Measurements from ENCODE around the gene BORCS5. TPM values are rescaled to one million over a fixed set of nuclear protein-coding genes. Genes with fewer than 3 reads are reported as not detected.

Gene BORCS5
- total and polyA plus RNA-seq, 8 donors, result 7.7 to 13.5 (median 9.1) TPM

DNA sequence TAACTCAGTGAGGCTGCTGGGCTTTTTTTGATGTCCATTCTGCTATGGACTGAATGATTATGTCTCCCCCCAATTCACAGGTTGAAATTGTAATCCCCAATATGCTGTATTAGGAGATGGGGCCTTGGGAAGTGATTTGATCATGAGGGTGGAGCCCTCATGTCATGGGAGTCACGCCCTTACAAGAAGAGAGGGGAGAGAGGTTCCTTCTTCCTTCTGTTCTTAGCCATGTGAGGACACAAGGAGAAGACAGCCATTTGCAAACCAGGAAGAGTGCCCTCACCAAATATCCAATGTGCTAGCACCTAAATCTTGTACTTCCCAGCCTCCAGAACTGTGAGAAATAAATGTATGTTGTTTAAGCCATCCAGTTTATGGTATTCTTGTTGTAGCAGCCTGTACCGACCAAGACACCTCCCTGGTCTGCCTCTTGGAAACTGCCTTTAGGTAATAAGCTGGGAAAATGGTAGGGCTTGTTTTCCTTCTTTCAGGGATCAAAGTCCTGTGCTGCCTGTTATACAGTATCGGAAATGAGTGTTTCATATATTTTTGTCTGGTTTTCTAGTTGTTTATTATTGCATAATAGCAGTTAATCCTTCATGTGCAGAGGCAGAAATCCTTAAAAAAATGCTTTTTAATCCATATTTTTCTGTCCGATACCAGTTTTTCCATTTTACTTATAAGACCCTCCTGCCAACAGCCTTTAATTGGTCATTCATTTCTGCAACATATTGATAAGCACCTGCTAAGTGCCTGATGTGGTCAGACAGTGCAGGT, 16.3 kb downstream of the BORCS5 start:
- intact Hi-C loops (cut with DNase I), result loop anchor here in 1 of 2 donors (10.0 kb wide), 2 partner anchors 192 to 332 kb away; partner anchors contain the start of gene DUSP16
- Histone ChIP-seq H3K4me1 (peaks cover 0 to 7% of the 10 kb centered on the region in 2 donors), H3K27ac (no peak overlapping the region), H3K9me3 (no peaks in the 10 kb centered on the region), H3K4me3 (no peak overlapping the region), H3K36me3 (peaks cover 0 to 6% of the 10 kb centered on the region in 2 donors), H3K27me3 (no peaks in the 10 kb centered on the region)
- ATAC-seq (no peak), DNase-seq (no peak)
- TF ChIP-seq, protein P1, sequence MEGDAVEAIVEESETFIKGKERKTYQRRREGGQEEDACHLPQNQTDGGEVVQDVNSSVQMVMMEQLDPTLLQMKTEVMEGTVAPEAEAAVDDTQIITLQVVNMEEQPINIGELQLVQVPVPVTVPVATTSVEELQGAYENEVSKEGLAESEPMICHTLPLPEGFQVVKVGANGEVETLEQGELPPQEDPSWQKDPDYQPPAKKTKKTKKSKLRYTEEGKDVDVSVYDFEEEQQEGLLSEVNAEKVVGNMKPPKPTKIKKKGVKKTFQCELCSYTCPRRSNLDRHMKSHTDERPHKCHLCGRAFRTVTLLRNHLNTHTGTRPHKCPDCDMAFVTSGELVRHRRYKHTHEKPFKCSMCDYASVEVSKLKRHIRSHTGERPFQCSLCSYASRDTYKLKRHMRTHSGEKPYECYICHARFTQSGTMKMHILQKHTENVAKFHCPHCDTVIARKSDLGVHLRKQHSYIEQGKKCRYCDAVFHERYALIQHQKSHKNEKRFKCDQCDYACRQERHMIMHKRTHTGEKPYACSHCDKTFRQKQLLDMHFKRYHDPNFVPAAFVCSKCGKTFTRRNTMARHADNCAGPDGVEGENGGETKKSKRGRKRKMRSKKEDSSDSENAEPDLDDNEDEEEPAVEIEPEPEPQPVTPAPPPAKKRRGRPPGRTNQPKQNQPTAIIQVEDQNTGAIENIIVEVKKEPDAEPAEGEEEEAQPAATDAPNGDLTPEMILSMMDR (IDR thresholded peaks at IDR 0.05), result no peak

DNA sequence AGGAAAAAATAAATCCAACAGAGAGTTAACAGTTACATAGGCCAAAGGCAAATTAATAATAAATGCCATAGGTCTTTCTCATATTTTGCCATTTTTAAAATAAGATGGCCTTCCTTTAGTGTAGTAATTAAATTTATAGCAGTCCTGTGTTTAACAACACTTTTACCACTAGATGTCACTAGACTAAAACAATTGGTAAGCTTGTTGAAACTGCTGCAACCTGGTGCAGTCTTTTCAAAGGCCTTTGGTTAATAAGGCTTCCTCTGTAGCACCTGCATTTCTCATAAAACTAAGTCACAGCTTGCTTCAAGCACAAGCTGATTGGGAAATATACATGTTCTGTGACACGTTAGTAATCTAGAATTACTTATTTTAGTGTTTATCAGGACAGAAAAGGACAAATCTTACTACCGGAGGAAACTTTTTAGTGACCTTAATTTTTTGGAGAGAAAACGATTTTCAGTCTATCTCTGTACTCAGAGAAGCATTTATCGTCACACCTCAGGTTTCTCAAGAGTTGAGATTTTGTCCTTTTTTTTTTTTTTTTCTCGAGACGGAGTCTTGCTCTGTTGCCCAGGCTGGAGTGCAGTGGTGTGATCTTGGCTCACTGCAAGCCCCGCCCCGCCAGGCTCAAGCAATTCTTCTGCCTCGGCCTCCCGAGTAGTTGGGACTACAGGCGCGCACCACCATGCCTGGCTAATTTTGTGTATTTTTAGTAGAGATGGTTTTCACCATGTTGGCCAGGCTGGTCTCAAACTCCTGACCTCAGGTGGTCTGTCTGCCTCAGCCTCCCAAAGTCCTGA, 20.0 kb downstream of the BORCS5 start:
- no peaks in the 10 kb centered on the region for H3K9me3 ChIP-seq
- DNase-seq, result peak in 2 of 4 donors; percentile 42 to 76
- intact Hi-C loops (cut with DNase I), result loop anchor here in 1 of 2 donors (10.0 kb wide), 2 partner anchors 188 to 328 kb away; partner anchors contain the start of gene DUSP16
- peak; percentile 92 for ATAC-seq
- peaks cover 0 to 31% of the 10 kb centered on the region in 2 donors for H3K4me1 ChIP-seq
- no peak overlapping the region for H3K27ac ChIP-seq
- H3K36me3 ChIP-seq, result peaks cover 0 to 6% of the 10 kb centered on the region in 2 donors
- TF ChIP-seq, protein P1 (IDR thresholded peaks at IDR 0.05), result peak; percentile 68 to 69
- H3K27me3 ChIP-seq, result no peaks in the 10 kb centered on the region
- H3K4me3 ChIP-seq, result no peak overlapping the region

DNA sequence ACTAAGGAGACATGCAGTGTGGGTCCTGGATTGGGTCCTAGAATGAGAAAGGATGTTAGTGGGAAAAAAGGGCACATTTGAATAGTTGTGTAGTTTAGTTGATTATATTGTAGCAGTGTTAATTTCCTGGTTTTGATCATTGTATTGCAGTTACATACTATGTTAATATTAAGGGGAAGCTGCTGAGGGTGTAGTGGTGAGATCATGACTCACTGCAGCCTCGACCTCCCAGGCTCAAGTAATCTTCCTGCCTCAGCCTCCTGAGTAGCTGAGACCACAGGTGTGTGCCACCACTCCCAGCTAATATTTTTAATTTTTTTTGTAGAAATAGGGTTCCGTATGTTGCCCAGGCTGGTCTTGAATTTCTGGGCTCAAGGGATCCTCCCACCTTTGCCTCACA, 21.7 kb downstream of the BORCS5 start:
- Histone ChIP-seq H3K9me3 (no peaks in the 10 kb centered on the region), H3K4me3 (no peak overlapping the region), H3K27me3 (no peaks in the 10 kb centered on the region), H3K4me1 (peaks cover 0 to 31% of the 10 kb centered on the region in 2 donors), H3K27ac (no peak overlapping the region), H3K36me3 (no peaks in the 10 kb centered on the region)
- intact Hi-C loops (cut with DNase I), result loop anchor here in 1 of 2 donors (10.0 kb wide), 2 partner anchors 186 to 326 kb away; partner anchors contain the start of gene DUSP16
- TF ChIP-seq, protein P1 (IDR thresholded peaks at IDR 0.05), result no peak
- ATAC-seq (no peak), DNase-seq (no peak)

DNA sequence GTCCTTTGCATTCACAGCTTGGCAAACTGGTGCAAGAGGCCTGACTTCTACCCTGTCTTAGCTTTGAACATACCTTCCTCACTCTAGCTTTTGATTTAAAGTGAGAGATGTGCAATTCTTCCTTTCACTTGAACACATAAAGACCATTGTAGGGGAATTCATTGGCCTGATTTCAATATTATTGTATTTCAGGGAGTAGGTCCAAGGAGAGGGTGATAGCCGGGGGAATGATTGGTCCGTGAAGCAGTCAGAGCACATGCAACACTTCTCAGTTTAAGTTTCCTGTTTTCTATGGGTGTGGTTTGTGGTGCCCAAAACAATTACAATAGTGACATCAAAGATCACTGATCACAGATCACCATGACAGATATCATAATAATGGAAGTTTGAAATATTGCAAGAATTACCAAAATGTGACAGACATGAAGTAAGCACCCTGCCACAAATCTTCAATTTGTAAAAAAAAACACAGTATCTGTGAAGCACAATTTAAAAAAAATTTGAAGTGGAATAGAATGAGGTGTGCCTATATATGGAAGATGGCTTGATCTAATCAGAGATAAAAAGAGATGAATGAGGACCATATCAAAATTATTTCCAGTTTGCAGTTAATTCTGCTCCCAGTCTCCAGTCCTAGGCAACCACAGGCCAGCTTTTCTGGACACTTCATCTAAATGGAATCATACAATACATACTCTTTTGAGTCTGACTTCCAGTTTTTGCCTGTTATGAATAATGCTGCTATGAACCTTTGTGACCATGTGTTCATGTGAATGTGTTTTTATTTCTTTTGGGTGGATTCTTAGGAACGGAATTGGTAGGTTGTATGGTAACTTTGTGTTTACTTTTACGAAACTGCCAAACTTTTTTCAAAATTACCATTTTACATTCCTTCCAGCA, 23.2 kb downstream of the BORCS5 start:
- Histone ChIP-seq H3K27me3 (no peaks in the 10 kb centered on the region), H3K4me3 (no peak overlapping the region), H3K27ac (peak overlapping the region in 1 of 2 donors; percentile 75), H3K36me3 (no peaks in the 10 kb centered on the region), H3K9me3 (no peaks in the 10 kb centered on the region), H3K4me1 (peaks cover 0 to 43% of the 10 kb centered on the region in 2 donors)
- ATAC-seq (peak; percentile 54), DNase-seq (no peak)
- intact Hi-C loops (cut with DNase I), result loop anchor here in 1 of 2 donors (10.0 kb wide), 2 partner anchors 185 to 325 kb away; partner anchors contain the start of gene DUSP16
- TF ChIP-seq, protein P1 (IDR thresholded peaks at IDR 0.05), result no peak
